GM21576 (cell line): ENCODE data around the gene CD8A.
"Not testable (repeated sequence)": the region's sequence is repeated elsewhere in the genome, so short reads cannot be mapped to it uniquely, and the experiment has no call there.

Experiments used
- ATAC-seq: cut with Tn5 transposase; IDR thresholded peaks from one replicate; pipeline ENCODE4 v1.9.1; 2021; ENCODE audit warnings: mild to moderate bottlenecking, moderate library complexity; ENCODE audit not compliant: unreplicated experiment

The CD8A gene

DNA sequence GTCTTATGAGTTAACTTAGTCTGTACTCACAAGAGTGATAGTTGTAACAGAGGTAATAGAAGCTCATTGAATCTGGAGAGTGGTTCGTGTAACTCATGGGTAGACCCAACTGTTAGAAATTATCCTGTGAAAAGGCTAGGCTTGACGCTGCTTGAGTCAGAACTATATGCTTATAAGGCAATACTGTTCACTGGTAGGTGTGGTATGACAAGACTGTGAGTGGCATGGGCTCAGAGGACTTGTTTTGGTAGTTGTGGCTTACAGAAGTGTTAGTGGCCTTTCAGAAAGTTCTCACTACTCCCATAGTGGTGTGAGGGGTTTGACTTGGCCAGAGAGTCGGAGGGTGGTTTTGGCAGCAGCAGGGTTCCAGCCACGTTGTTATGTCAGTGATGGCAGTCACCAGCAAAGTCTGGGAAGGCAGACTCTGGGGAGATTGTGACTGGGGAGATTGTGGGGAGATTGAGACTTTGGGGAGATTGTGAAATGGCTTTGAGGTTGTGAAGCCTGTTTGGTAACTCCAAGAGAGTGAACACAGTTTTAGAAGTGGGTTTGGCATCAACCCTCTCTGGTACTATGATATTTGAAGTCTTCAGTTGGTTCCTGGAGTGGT lies 48.7 kb downstream of the CD8A start:
- not testable (repeated sequence) for ATAC-seq

DNA sequence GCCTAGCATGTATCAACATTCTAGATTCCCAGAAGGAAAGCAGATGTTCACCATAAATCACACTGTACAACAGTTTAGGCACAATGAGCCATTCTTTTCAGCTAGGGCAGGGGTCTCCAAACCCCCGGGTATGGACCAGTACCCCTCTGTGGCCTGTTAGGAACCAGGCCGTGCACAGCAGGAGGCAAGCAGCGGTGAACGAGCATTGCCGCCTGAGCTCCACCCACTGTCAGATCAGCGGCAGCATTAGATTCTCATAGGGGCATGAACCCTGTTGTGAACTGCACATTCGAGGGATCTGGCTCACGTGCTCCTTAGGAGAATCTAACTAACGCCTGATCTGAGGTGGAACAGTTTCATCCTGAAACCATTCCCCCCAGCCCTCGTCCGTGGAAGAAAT lies 50.8 kb downstream of the CD8A start:
- not testable (repeated sequence) for ATAC-seq

DNA sequence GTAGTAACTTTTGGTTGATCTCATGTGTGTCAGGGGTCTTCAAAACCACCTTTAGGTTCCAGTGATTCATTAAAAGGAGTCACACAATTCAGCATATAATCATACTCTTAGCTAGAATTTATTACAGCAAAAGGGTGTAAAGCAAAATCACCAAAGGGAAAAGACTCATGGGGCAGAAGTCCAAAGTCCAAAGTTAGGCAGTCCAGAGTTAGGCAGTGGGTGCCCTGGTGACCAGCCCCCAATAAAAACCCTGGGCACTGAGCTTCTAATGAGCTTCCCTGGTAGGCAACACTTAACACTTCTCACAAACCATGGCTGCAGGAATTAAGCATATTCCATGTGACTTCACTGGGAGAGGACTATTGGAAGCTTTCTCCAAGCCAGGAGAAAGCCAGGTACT lies 51.2 kb downstream of the CD8A start:
- ATAC-seq, result not testable (repeated sequence)

DNA sequence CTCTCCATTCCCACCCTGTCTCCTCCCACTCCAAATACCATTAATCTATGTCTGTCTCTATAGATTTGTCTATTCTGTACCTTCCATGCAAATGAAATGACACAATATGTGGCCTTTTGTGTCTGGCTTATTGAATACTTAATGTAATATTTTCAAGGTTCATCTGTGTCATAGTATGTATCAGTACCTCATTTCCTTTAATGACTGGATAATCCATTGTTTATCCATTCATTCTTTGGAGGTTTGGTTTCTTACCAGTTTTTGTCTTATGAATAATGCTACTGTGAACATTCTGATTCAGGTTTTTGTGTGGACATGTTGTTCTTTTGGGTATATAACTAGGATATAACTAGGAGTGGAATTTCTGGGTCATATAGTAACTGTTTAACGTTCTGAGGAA lies 55.8 kb downstream of the CD8A start:
- ATAC-seq, result not testable (repeated sequence)
